ENCODE data around the gene MRPL4. TPM values are rescaled to one million over a fixed set of nuclear protein-coding genes. Genes with fewer than 3 reads are reported as not detected.

The MRPL4 gene
- total RNA-seq, 1 experiment from 2014 or later, result 146 TPM

- POLR2A ChIA-PET, result no interaction called here
These were observed 3.3 kb downstream of the MRPL4 start for GRCh38 chr19:10255358-10255757.

More at GRCh38 chr19:10255358-10255757, 3.3 kb downstream of the MRPL4 start:
- H3K27me3 ChIP-seq (ENCODE audit: insufficient read depth, low read length), result no peaks in the 10 kb centered on the region
- no peaks in the 10 kb centered on the region; the same call in 1 of the 2 replicates for H4K20me1 ChIP-seq (ENCODE audit: insufficient read depth)
- no peak overlapping the region for H3K4me3 ChIP-seq (replicated peaks in 1 of 2; ENCODE audit: low read depth in 1 of 2, low read length in 2 of 2)
- H3K9ac ChIP-seq (ENCODE audit: low read length), result no peak overlapping the region
- no peaks in the 10 kb centered on the region for H3K9me3 ChIP-seq (ENCODE audit: control insufficient read depth in 1 of 2, insufficient read depth in 1 of 2, low read depth in 1 of 2, low read length in 2 of 2)
- no peak overlapping the region for H2AFZ ChIP-seq (ENCODE audit: low read depth, low read length, poor library complexity, severe bottlenecking)
- H3K79me2 ChIP-seq (ENCODE audit: insufficient read depth, low read length), result peaks cover 28% of the 10 kb centered on the region
- H3K4me1 ChIP-seq (ENCODE audit: control insufficient read depth in 1 of 2, insufficient read depth in 2 of 2, low read length in 2 of 2), result peaks cover 11 to 33% of the 10 kb centered on the region in 2 experiments
- no peak for ATAC-seq
- intact Hi-C loops (cut with micrococcal nuclease), result no loop called here
- peaks cover 19 to 28% of the 10 kb centered on the region in 2 experiments for H3K36me3 ChIP-seq (ENCODE audit: control insufficient read depth in 1 of 2, insufficient read depth in 2 of 2, low read length in 2 of 2)
- ChIA-PET RAD21 (ENCODE audit: low non-redundant PET in 1 of 2, low total read pairs in 2 of 2, uncharacterized antibody in 2 of 2, unreplicated experiment in 2 of 2) (no interaction called here), CTCF (no interaction called here)
- DNase-seq (ENCODE audit: low read depth, low spot score), result no peak
- H3K9me2 ChIP-seq (ENCODE audit: insufficient read depth), result no peaks in the 10 kb centered on the region
- TF ChIP-seq EZH2phosphoT487 (IDR thresholded peaks at IDR 0.05; ENCODE audit: borderline replicate concordance) (no peak), ELF1 (IDR thresholded peaks at IDR 0.05; ENCODE audit: borderline replicate concordance, low read depth) (no peak), ZNF274 (IDR thresholded peaks at IDR 0.05; ENCODE audit: low read depth, low read length) (no peak), FOSL1 (IDR thresholded peaks at IDR 0.05; ENCODE audit: low read depth) (no peak), YY1 (IDR thresholded peaks at IDR 0.05; ENCODE audit: extremely low read depth, insufficient replicate concordance, low read depth, low read length) (no peak), CEBPB (IDR thresholded peaks at IDR 0.05; ENCODE audit: low read depth) (no peak), ZBTB33 (IDR thresholded peaks at IDR 0.05; ENCODE audit: extremely low read depth, insufficient replicate concordance, low read length) (no peak), RAD21 (IDR thresholded peaks at IDR 0.05; ENCODE audit: low read depth) (no peak), SRF (IDR thresholded peaks at IDR 0.05; ENCODE audit: low read depth) (no peak), CTCF (IDR thresholded peaks at IDR 0.05 in 2 of 3, conservative IDR thresholded peaks at IDR 0.05 in 1 of 3; ENCODE audit: borderline replicate concordance in 1 of 3, insufficient read depth in 1 of 3, low read depth in 2 of 3, low read length in 2 of 3) (no peak), REST (IDR thresholded peaks at IDR 0.05; ENCODE audit: low read depth) (no peak), EZH2 (IDR thresholded peaks at IDR 0.05) (no peak), POLR2AphosphoS5 (IDR thresholded peaks at IDR 0.05; ENCODE audit: low read depth, low read length) (no peak), MAX (IDR thresholded peaks at IDR 0.05) (no peak)
- H3K27ac ChIP-seq (ENCODE audit: low read depth, low read length), result no peak overlapping the region
- TSS peak; percentile 3 for BruUV-seq (replicated peaks)
- no peak overlapping the region for H3K4me2 ChIP-seq (ENCODE audit: low read length)
